Measurements from ENCODE around the gene ARSG. TPM values are rescaled to one million over a fixed set of nuclear protein-coding genes. Genes with fewer than 3 reads are reported as not detected.
A peak's percentile ranks its signal among the peaks of the same experiment; 100 is the strongest.
"Not testable (repeated sequence)": the region's sequence is repeated elsewhere in the genome, so short reads cannot be mapped to it uniquely, and the experiment has no call there.

Gene ARSG
- polyA plus RNA-seq, 4 donors, result 3.6 to 6.7 (median 5.1) TPM

- DNase-seq (ENCODE audit: low read depth in 4 of 4, low spot score in 3 of 4), result not testable (repeated sequence)
Measured at GRCh38 chr17:68276339-68276738, 15.0 kb upstream of the ARSG start.

- DNase-seq (ENCODE audit: low read depth in 4 of 4, low spot score in 3 of 4), result no peak
Measured at GRCh38 chr17:68277807-68278206, 13.5 kb upstream of the ARSG start.

GRCh38 chr17:68281965-68282364 is 9.3 kb upstream of the ARSG start:
- not testable (repeated sequence) for DNase-seq (ENCODE audit: low read depth in 4 of 4, low spot score in 3 of 4)

- DNase-seq (ENCODE audit: low read depth in 4 of 4, low spot score in 3 of 4), result no peak
Measured at GRCh38 chr17:68288375-68288774, 2.9 kb upstream of the ARSG start.

- no peak for DNase-seq (ENCODE audit: low read depth in 4 of 4, low spot score in 3 of 4)
Measured at GRCh38 chr17:68288804-68289203, 2.5 kb upstream of the ARSG start.

- no peak for DNase-seq (ENCODE audit: low read depth in 4 of 4, low spot score in 3 of 4)
Measured at GRCh38 chr17:68289473-68289872, 1.8 kb upstream of the ARSG start.

- no peak for DNase-seq (ENCODE audit: low read depth in 4 of 4, low spot score in 3 of 4)
Measured at GRCh38 chr17:68289936-68290267, 1.4 kb upstream of the ARSG start.

GRCh38 chr17:68290268-68290954 is 884 bp upstream of the ARSG start:
- no peak for DNase-seq (ENCODE audit: low read depth in 4 of 4, low spot score in 3 of 4)

- DNase-seq (ENCODE audit: low read depth in 4 of 4, low spot score in 3 of 4), result peak in 2 of 4 donors; percentile 31 to 65
Measured at GRCh38 chr17:68291836-68292688, 767 bp downstream of the ARSG start.

- no peak for DNase-seq (ENCODE audit: low read depth in 4 of 4, low spot score in 3 of 4)
Measured at GRCh38 chr17:68292689-68293040, 1.4 kb downstream of the ARSG start.

- no peak for DNase-seq (ENCODE audit: low read depth in 4 of 4, low spot score in 3 of 4)
Measured at GRCh38 chr17:68293490-68294195, 2.3 kb downstream of the ARSG start.

GRCh38 chr17:68294196-68294555 is 2.9 kb downstream of the ARSG start:
- no peak for DNase-seq (ENCODE audit: low read depth in 4 of 4, low spot score in 3 of 4)

- no peak for DNase-seq (ENCODE audit: low read depth in 4 of 4, low spot score in 3 of 4)
Measured at GRCh38 chr17:68294617-68295016, 3.3 kb downstream of the ARSG start.

- no peak for DNase-seq (ENCODE audit: low read depth in 4 of 4, low spot score in 3 of 4)
Measured at GRCh38 chr17:68295086-68295485, 3.8 kb downstream of the ARSG start.

GRCh38 chr17:68296217-68297191 is 5.2 kb downstream of the ARSG start:
- DNase-seq (ENCODE audit: low read depth in 4 of 4, low spot score in 3 of 4), result no peak

GRCh38 chr17:68297195-68297594 is 5.9 kb downstream of the ARSG start:
- DNase-seq (ENCODE audit: low read depth in 4 of 4, low spot score in 3 of 4), result no peak

GRCh38 chr17:68298601-68299000 is 7.3 kb downstream of the ARSG start:
- DNase-seq (ENCODE audit: low read depth in 4 of 4, low spot score in 3 of 4), result no peak

- no peak for DNase-seq (ENCODE audit: low read depth in 4 of 4, low spot score in 3 of 4)
Measured at GRCh38 chr17:68299817-68300216, 8.5 kb downstream of the ARSG start.

GRCh38 chr17:68301438-68301959 is 10.2 kb downstream of the ARSG start:
- DNase-seq (ENCODE audit: low read depth in 4 of 4, low spot score in 3 of 4), result no peak

GRCh38 chr17:68302066-68302564 is 10.8 kb downstream of the ARSG start:
- no peak for DNase-seq (ENCODE audit: low read depth in 4 of 4, low spot score in 3 of 4)

All from right renal pelvis (tissue), 4 donors.